OCI-LY3 (cell line): ENCODE results near the gene TAF1.

ENCODE experiments used
- EZH2phosphoT487 ChIP-seq: fragments of 200-600 bp; shearing (Covaris generic); IDR thresholded peaks from 2 replicates; pipeline ENCODE4 v1.6.1; 2018; ENCODE audit warnings: antibody characterized with exemption, mixed run types, low read depth
- TF ChIP-seq, protein P1 (sequence below): fragments of 200-600, 300-600 bp; sonication (generic); IDR thresholded peaks from 2 replicates; pipeline ENCODE4 v1.5.1; 2014; ENCODE audit warnings: antibody characterized with exemption, low read length, low read depth

GRCh38 chrX:71509289-71509688 is 143.1 kb downstream of the TAF1 start:
- TF ChIP-seq, protein P1, sequence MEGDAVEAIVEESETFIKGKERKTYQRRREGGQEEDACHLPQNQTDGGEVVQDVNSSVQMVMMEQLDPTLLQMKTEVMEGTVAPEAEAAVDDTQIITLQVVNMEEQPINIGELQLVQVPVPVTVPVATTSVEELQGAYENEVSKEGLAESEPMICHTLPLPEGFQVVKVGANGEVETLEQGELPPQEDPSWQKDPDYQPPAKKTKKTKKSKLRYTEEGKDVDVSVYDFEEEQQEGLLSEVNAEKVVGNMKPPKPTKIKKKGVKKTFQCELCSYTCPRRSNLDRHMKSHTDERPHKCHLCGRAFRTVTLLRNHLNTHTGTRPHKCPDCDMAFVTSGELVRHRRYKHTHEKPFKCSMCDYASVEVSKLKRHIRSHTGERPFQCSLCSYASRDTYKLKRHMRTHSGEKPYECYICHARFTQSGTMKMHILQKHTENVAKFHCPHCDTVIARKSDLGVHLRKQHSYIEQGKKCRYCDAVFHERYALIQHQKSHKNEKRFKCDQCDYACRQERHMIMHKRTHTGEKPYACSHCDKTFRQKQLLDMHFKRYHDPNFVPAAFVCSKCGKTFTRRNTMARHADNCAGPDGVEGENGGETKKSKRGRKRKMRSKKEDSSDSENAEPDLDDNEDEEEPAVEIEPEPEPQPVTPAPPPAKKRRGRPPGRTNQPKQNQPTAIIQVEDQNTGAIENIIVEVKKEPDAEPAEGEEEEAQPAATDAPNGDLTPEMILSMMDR = no peak
- no peak for TF ChIP-seq EZH2phosphoT487
